ENCODE results near the gene ZNF496. TPM values are rescaled to one million over a fixed set of nuclear protein-coding genes. Genes with fewer than 3 reads are reported as not detected.

ZNF496 gene
- total RNA-seq, 1 donor from 2014 or later, result 30.3 TPM

DNA sequence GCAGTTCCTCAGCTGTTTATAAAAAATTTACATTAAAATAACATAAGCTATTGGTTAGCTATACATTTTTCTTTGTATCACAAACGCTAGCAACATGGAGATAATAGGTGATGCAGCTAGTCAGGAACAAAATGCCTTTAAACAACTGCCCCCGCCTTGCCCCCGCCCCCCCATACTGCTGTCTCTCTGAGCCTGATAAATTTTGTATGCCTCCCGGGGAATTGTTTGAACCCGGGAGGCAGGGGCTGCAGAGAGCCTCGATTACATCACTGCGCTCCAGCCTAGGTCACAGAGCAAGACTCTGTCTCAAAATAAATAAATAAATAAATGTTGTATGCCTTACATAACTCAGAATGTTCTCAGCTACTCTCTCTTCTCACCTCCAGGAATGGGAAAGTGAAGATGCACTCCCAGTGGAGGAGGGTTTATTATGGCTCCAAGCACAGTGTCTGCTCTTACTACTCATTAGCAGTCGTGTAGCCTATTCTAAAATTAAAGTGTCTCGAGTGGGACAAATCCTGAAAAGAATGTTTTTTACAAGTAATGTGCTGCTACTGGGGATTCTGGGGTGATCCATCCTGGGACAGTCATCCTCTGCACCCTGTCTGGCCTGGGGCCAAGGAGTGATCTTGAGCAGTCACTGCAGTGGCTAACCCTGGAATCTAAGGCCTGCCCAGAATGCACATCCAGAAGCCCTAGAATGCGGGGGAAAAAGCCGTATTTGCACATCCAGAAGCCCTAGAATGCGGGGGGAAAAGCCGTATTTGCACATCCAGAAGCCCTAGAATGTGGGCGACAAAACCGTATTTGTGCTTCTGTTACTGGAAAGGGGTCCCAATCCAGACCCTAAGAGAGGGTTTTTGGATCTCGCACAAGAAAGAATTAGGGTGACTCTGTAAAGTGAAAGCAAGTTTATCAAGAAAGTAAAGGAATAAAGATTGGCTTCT lies 39.4 kb upstream of the ZNF496 start:
- no peak overlapping the region for H3K4me3 Mint-ChIP-seq (ENCODE audit: unreplicated experiment)
- H3K9me3 Mint-ChIP-seq (ENCODE audit: unreplicated experiment), result peaks cover 15% of the 10 kb centered on the region
- TF ChIP-seq, protein P1, sequence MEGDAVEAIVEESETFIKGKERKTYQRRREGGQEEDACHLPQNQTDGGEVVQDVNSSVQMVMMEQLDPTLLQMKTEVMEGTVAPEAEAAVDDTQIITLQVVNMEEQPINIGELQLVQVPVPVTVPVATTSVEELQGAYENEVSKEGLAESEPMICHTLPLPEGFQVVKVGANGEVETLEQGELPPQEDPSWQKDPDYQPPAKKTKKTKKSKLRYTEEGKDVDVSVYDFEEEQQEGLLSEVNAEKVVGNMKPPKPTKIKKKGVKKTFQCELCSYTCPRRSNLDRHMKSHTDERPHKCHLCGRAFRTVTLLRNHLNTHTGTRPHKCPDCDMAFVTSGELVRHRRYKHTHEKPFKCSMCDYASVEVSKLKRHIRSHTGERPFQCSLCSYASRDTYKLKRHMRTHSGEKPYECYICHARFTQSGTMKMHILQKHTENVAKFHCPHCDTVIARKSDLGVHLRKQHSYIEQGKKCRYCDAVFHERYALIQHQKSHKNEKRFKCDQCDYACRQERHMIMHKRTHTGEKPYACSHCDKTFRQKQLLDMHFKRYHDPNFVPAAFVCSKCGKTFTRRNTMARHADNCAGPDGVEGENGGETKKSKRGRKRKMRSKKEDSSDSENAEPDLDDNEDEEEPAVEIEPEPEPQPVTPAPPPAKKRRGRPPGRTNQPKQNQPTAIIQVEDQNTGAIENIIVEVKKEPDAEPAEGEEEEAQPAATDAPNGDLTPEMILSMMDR (IDR thresholded peaks at IDR 0.05; ENCODE audit: insufficient read depth, low read depth, low read length), result no peak
- TF ChIP-seq EZH2 (IDR thresholded peaks at IDR 0.05; ENCODE audit: insufficient read depth, low read length), result no peak
- peaks cover 13% of the 10 kb centered on the region for H3K27me3 Mint-ChIP-seq (ENCODE audit: low read depth, unreplicated experiment)
- no peaks in the 10 kb centered on the region for H3K9me3 ChIP-seq (ENCODE audit: insufficient read depth, low read depth, low read length)
- H3K36me3 Mint-ChIP-seq (ENCODE audit: low read depth, unreplicated experiment), result no peaks in the 10 kb centered on the region
- H3K36me3 ChIP-seq (ENCODE audit: insufficient read depth, low read length), result no peaks in the 10 kb centered on the region
- peaks cover 15% of the 10 kb centered on the region for H3K4me1 Mint-ChIP-seq (ENCODE audit: low read depth, unreplicated experiment)
- no peak overlapping the region for H3K4me2 ChIP-seq (ENCODE audit: low read length)
- peak overlapping the region; percentile 26 for H3K27ac Mint-ChIP-seq (ENCODE audit: unreplicated experiment)
- peaks cover 4% of the 10 kb centered on the region for H3K4me1 ChIP-seq (ENCODE audit: insufficient read depth, low read length)
- H3K4me3 ChIP-seq (ENCODE audit: insufficient read depth, low read depth, low read length), result no peak overlapping the region
- H4K20me1 ChIP-seq (ENCODE audit: insufficient read depth, low read length), result no peaks in the 10 kb centered on the region
- DNase-seq (ENCODE audit: low read depth) (peak; percentile 30), FAIRE-seq (no peak)
- no peak overlapping the region for H2AFZ ChIP-seq (ENCODE audit: low read depth, low read length)
- no peak overlapping the region for H3K27ac ChIP-seq (ENCODE audit: low read depth, low read length)
- no peak overlapping the region for H3K9ac ChIP-seq (ENCODE audit: low read length)
- no peaks in the 10 kb centered on the region for H3K27me3 ChIP-seq (ENCODE audit: insufficient read depth, low read length)
- no peaks in the 10 kb centered on the region for H3K79me2 ChIP-seq (ENCODE audit: insufficient read depth, low read length)

DNA sequence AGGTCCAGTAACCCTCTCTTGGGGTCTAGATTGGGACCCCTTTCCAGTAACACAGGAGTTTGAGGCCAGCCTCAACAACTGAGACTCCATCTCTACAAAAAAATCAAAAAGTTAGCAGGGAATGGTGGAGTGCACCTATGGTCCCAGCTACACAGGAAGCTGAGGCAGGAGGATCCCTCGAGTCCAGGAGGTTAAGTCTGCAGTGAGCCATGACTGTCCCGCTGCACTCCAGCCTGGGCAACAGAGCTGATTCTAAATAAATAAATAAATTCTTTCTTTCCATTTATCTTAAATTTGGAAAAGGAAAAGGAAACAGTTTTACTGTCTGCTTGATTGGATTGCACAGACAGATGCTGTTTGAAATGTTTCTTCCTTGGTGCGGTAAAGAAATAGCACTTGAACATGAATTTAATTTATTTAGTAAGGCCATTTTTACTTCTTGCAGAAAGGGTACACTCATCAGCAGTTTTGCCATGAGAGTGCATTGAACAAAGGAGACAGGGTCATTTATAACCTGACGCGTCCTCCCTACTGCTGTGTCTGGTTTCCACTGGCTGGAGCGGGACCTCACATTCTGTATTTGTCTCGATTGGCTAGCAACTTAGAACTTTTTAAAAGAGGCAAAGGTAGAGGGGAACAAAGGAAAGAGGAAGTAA lies 37.0 kb upstream of the ZNF496 start:
- Histone ChIP-seq H3K27ac (ENCODE audit: low read depth, low read length) (no peak overlapping the region), H3K9ac (ENCODE audit: low read length) (no peak overlapping the region), H3K79me2 (ENCODE audit: insufficient read depth, low read length) (no peaks in the 10 kb centered on the region), H3K36me3 (ENCODE audit: insufficient read depth, low read length) (no peaks in the 10 kb centered on the region), H4K20me1 (ENCODE audit: insufficient read depth, low read length) (no peaks in the 10 kb centered on the region), H3K4me1 (ENCODE audit: insufficient read depth, low read length) (peaks cover 4% of the 10 kb centered on the region), H3K4me3 (ENCODE audit: insufficient read depth, low read depth, low read length) (no peak overlapping the region), H3K27me3 (ENCODE audit: insufficient read depth, low read length) (no peaks in the 10 kb centered on the region), H2AFZ (ENCODE audit: low read depth, low read length) (no peak overlapping the region), H3K9me3 (ENCODE audit: insufficient read depth, low read depth, low read length) (no peaks in the 10 kb centered on the region), H3K4me2 (ENCODE audit: low read length) (no peak overlapping the region)
- no peak overlapping the region for H3K4me3 Mint-ChIP-seq (ENCODE audit: unreplicated experiment)
- H3K36me3 Mint-ChIP-seq (ENCODE audit: low read depth, unreplicated experiment), result peaks cover 2% of the 10 kb centered on the region
- no peak overlapping the region for H3K27ac Mint-ChIP-seq (ENCODE audit: unreplicated experiment)
- TF ChIP-seq EZH2 (IDR thresholded peaks at IDR 0.05; ENCODE audit: insufficient read depth, low read length), result no peak
- no peaks in the 10 kb centered on the region for H3K27me3 Mint-ChIP-seq (ENCODE audit: low read depth, unreplicated experiment)
- peaks cover 15% of the 10 kb centered on the region for H3K4me1 Mint-ChIP-seq (ENCODE audit: low read depth, unreplicated experiment)
- no peak for DNase-seq (ENCODE audit: low read depth)
- no peak for FAIRE-seq
- peaks cover 17% of the 10 kb centered on the region for H3K9me3 Mint-ChIP-seq (ENCODE audit: unreplicated experiment)

DNA sequence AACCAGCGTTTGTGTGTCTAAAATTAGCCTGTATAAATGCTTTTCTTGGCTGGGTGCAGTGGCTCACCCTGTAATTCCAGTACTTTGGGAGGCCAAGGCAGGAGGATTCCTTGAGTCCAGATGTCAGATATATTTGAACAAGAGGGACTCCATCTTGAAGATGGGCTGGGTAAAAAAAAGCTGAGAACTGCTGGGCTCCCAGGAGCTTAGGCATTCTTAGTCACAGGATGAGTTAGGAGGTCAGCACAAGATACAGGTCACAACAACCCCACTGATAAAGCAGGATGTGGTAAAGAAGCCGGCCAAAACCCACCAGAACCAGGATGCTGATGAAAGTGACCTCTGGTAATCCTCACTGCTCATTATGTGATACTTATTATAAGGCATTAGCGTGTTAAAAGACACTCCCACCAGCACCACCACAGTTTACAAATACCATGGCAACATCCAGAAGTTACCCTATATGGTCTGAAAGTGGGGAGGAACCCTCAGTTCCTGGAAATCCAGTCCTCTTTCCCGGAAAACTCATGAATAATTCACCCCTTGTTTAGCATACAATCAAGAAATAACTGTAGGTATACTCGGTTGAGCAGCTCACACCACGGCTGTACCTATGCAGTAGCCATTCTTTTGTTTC lies 36.2 kb upstream of the ZNF496 start:
- Histone ChIP-seq H3K9ac (ENCODE audit: low read length) (no peak overlapping the region), H4K20me1 (ENCODE audit: insufficient read depth, low read length) (no peaks in the 10 kb centered on the region), H2AFZ (ENCODE audit: low read depth, low read length) (no peak overlapping the region), H3K4me3 (ENCODE audit: insufficient read depth, low read depth, low read length) (no peak overlapping the region), H3K36me3 (ENCODE audit: insufficient read depth, low read length) (no peaks in the 10 kb centered on the region), H3K4me2 (ENCODE audit: low read length) (no peak overlapping the region), H3K4me1 (ENCODE audit: insufficient read depth, low read length) (peaks cover 4% of the 10 kb centered on the region), H3K27ac (ENCODE audit: low read depth, low read length) (no peak overlapping the region), H3K27me3 (ENCODE audit: insufficient read depth, low read length) (no peaks in the 10 kb centered on the region), H3K79me2 (ENCODE audit: insufficient read depth, low read length) (no peaks in the 10 kb centered on the region), H3K9me3 (ENCODE audit: insufficient read depth, low read depth, low read length) (no peaks in the 10 kb centered on the region)
- peaks cover 15% of the 10 kb centered on the region for H3K4me1 Mint-ChIP-seq (ENCODE audit: low read depth, unreplicated experiment)
- peak; percentile 31 for DNase-seq (ENCODE audit: low read depth)
- H3K27me3 Mint-ChIP-seq (ENCODE audit: low read depth, unreplicated experiment), result peaks cover 2% of the 10 kb centered on the region
- TF ChIP-seq EZH2 (IDR thresholded peaks at IDR 0.05; ENCODE audit: insufficient read depth, low read length), result no peak
- no peak for FAIRE-seq
- H3K4me3 Mint-ChIP-seq (ENCODE audit: unreplicated experiment), result no peak overlapping the region
- H3K36me3 Mint-ChIP-seq (ENCODE audit: low read depth, unreplicated experiment), result peaks cover 2% of the 10 kb centered on the region
- H3K9me3 Mint-ChIP-seq (ENCODE audit: unreplicated experiment), result peaks cover 19% of the 10 kb centered on the region
- H3K27ac Mint-ChIP-seq (ENCODE audit: unreplicated experiment), result peak overlapping the region; percentile 85
